GM12878 (cell line): ENCODE data around the gene SPAG6. TPM values are rescaled to one million over a fixed set of nuclear protein-coding genes. Genes with fewer than 3 reads are reported as not detected.

ENCODE experiments used
- ATAC-seq: fragments of 200-7000 bp; cut with Tn5 transposase; 3 replicates; pipeline ENCODE4 v1.9.1; 2020; ENCODE audit warnings: mild to moderate bottlenecking, moderate library complexity
- BruUV-seq: library from RNA; stranded (reverse); fragments of 400-500 nt; replicated peaks from 2 replicates; lab custom pipeline; 2021; lab: Mats Ljungman, UMichigan
- CTCF ChIA-PET: fragments of 300-600 bp; sonication (Branson Sonifier 250); formaldehyde crosslinking; extraction: SDS; loops from one replicate; lab custom pipeline; 2021; ENCODE audit warnings: inconsistent platforms; lab: Yijun Ruan, JAX
- POLR2A ChIA-PET: fragments of 350-600 bp; formaldehyde crosslinking; extraction: SDS; loops from one replicate; lab custom pipeline; 2021; ENCODE audit warnings: inconsistent platforms; lab: Charles Lee
- RAD21 ChIA-PET: fragments of 300-600 bp; sonication (Branson Sonifier 250); formaldehyde crosslinking; loops from one replicate; lab custom pipeline; 2023; ENCODE audit warnings: antibody characterized with exemption; ENCODE audit not compliant: unreplicated experiment; lab: Charles Lee
- SMC1A ChIA-PET: fragments of 300-600 bp; sonication (Branson Sonifier 250); formaldehyde crosslinking; loops from one replicate; lab custom pipeline; 2023; ENCODE audit not compliant: unreplicated experiment, uncharacterized antibody; lab: Charles Lee
- DNase-seq: peaks from one replicate; pipeline ENCODE4 v3.0.0-alpha.2; 2011; ENCODE audit warnings: low read depth, low spot score
- FAIRE-seq: peaks from 3 replicates; lab custom pipeline; 2011; peaks lifted over from hg19 to GRCh38; lab: Jason Lieb, UNC
- H2AFZ ChIP-seq: 2 replicates; pipeline ENCODE4 v1.6.0; 2011; ENCODE audit warnings: low read depth, low read length, control low read depth; ENCODE audit not compliant: control insufficient read depth
- H3K27ac ChIP-seq: 2 replicates; pipeline ENCODE4 v1.5.1; 2011; ENCODE audit warnings: control low read depth; ENCODE audit not compliant: control insufficient read depth, insufficient read depth
- H3K27me3 ChIP-seq, 2 experiments: replicated peaks in 1 of 2; 2 replicates each; pipeline versions ENCODE4 v1.6.0 to v1.6.1; 2011; ENCODE audit warnings: low read length in 1 of 2; ENCODE audit not compliant: control insufficient read depth in 2 of 2, insufficient read depth in 2 of 2
- H3K36me3 ChIP-seq, 2 experiments: 2 replicates each; pipeline ENCODE4 v1.5.1; 2011; ENCODE audit warnings: low read length in 1 of 2; ENCODE audit not compliant: control insufficient read depth in 2 of 2, insufficient read depth in 2 of 2
- H3K4me1 ChIP-seq: 2 replicates; pipeline ENCODE4 v1.6.1; 2011; ENCODE audit warnings: mild to moderate bottlenecking, low read length, moderate library complexity, mixed read lengths; ENCODE audit not compliant: control insufficient read depth, insufficient read depth
- H3K4me2 ChIP-seq: 2 replicates; pipeline ENCODE4 v1.6.0; 2011; ENCODE audit warnings: control low read depth; ENCODE audit not compliant: control insufficient read depth, insufficient read depth
- H3K4me3 ChIP-seq: fragments of 200-600 bp; sonication (generic); 2 replicates; pipeline ENCODE4 v1.5.1; 2016
- H3K79me2 ChIP-seq: 2 replicates; pipeline ENCODE4 v1.6.0; 2011; ENCODE audit warnings: low read length; ENCODE audit not compliant: control insufficient read depth, insufficient read depth
- H3K9ac ChIP-seq: 2 replicates; pipeline ENCODE4 v1.8.0; 2011; ENCODE audit warnings: low read length, control low read depth, mixed read lengths; ENCODE audit not compliant: control insufficient read depth, insufficient read depth
- H3K9me3 ChIP-seq: replicated peaks from 3 replicates; pipeline ENCODE4 v1.5.1; 2011; ENCODE audit warnings: mild to moderate bottlenecking, low read length; ENCODE audit not compliant: control insufficient read depth, insufficient read depth
- H4K20me1 ChIP-seq: 2 replicates; pipeline ENCODE4 v1.6.0; 2011; ENCODE audit not compliant: control insufficient read depth, insufficient read depth
- ATF3 ChIP-seq: IDR thresholded peaks from 2 replicates; pipeline ENCODE4 v1.6.1; 2011; ENCODE audit warnings: low read depth, mild to moderate bottlenecking, low read length, moderate library complexity, borderline replicate concordance; ENCODE audit errors: extremely low read depth
- BHLHE40 ChIP-seq, 2 experiments: fragments of 450-650 bp in 1 of 2; IDR thresholded peaks; 2 replicates each; pipeline ENCODE4 v1.6.1; 2011 to 2017; ENCODE audit warnings: low read depth in 2 of 2, borderline replicate concordance in 1 of 2, improper control_type of control experiment in 1 of 2, low read length in 1 of 2, mild to moderate bottlenecking in 1 of 2
- JUNB ChIP-seq: IDR thresholded peaks from 2 replicates; pipeline ENCODE4 v1.6.1; 2016; ENCODE audit warnings: antibody characterized with exemption, mild to moderate bottlenecking
- MYB ChIP-seq: fragments of 150-350 bp; IDR thresholded peaks from 2 replicates; pipeline ENCODE4 v1.6.1; 2014; ENCODE audit warnings: mild to moderate bottlenecking, low read depth, low read length, borderline replicate concordance
- NBN ChIP-seq: fragments of 450-650 bp; IDR thresholded peaks from 2 replicates; pipeline ENCODE4 v1.6.1; 2016
- NFIC ChIP-seq: IDR thresholded peaks from 2 replicates; pipeline ENCODE4 v1.6.1; 2012; ENCODE audit warnings: low read depth, mild to moderate bottlenecking, inconsistent platforms, low read length, moderate library complexity
- PKNOX1 ChIP-seq: fragments of 450-650 bp; IDR thresholded peaks from 2 replicates; pipeline ENCODE4 v1.6.1; 2016; ENCODE audit warnings: mild to moderate bottlenecking
- RAD51 ChIP-seq: fragments of 450-650 bp; IDR thresholded peaks from 2 replicates; pipeline ENCODE4 v1.6.1; 2016; ENCODE audit warnings: moderate library complexity, mild to moderate bottlenecking, inconsistent platforms
- SPI1 ChIP-seq: IDR thresholded peaks from 2 replicates; pipeline ENCODE4 v1.6.1; 2011; ENCODE audit warnings: low read depth, mild to moderate bottlenecking, low read length, moderate library complexity, borderline replicate concordance; ENCODE audit not compliant: insufficient read depth
- ZBTB4 ChIP-seq: fragments of 450-650 bp; formaldehyde crosslinking; IDR thresholded peaks from 2 replicates; pipeline ENCODE4 v1.4.0; 2022; ENCODE audit warnings: mild to moderate bottlenecking, moderate library complexity
- WGBS: methylation state at CpG from one replicate; pipeline ENCODE4 v1.1.6; 2016; ENCODE audit warnings: low lambda C conversion rate; ENCODE audit not compliant: insufficient replicate concordance, insufficient coverage; ENCODE audit errors: missing lambda C conversion rate; 5-methylcytosine and 5-hydroxymethylcytosine counted together
- in situ Hi-C: fragments of 300-500 bp; cut with MboI; formaldehyde crosslinking; loops from 9 replicates; pipeline ENCODE4 v1.14.3; 2018; ENCODE audit warnings: mixed read lengths
- intact Hi-C: fragments of 100-400 bp; cut with micrococcal nuclease; formaldehyde crosslinking; loops from one replicate; pipeline ENCODE4 v1.14.2; 2022; ENCODE audit not compliant: unreplicated experiment
- polyA plus RNA-seq, 11 experiments: library from polyadenylated mRNA; depleted of rRNA in 4 of 11; unstranded in 6 of 11; stranded (reverse) in 5 of 11; fragments of >200 nt; fragmentation: Nextera tagmentation in 4 of 11; fragmentation: Illumina TruSeq in 1 of 11; extraction: Ambion mirVana in 4 of 11; extraction: Trizol in 1 of 11; gene quantifications; 1 replicate in 1 of 11; 2 replicates in 10 of 11; pipeline versions ENCODE4 v1.2.1 to v1.2.3, GENCODE V29; 2011 to 2016; ENCODE audit warnings: inconsistent platforms in 2 of 11, missing spikeins in 2 of 11, low read depth in 1 of 11
- total RNA-seq, 4 experiments: library from RNA; depleted of rRNA in 3 of 4; stranded (reverse); fragments of >200 nt in 3 of 4; fragmentation: Illumina TruSeq in 1 of 4; extraction: Trizol in 1 of 4; gene quantifications; 2 replicates each; pipeline versions ENCODE4 v1.2.1 to v1.2.3, GENCODE V29; 2013 to 2021

The SPAG6 gene
- total and polyA plus RNA-seq, 10 of the 15 experiments (the other 5 are each of a cell fraction or from before 2014, with no cell fraction given): 0.13 to 0.99 (median 0.40) TPM; not detected in 1

GRCh38 chr10:22314852-22315251 lies 30.4 kb upstream of the SPAG6 start:
- ChIA-PET RAD21 (interaction anchor here (2.7 kb wide), 1 partner anchor 85 kb away, joined by 13 read pairs; no protein-coding TSS in a partner anchor), CTCF (interaction anchor here (0.5 to 1.5 kb wide), 4 partner anchors 77 to 321 kb away, joined by 3 to 5 read pairs (median 4); partner anchors contain the start of gene DNAJC1), POLR2A (interaction anchor here (1.4 to 2.7 kb wide), 2 partner anchors 8 to 85 kb away, joined by 3 to 11 read pairs; no protein-coding TSS in a partner anchor), SMC1A (interaction anchor here (1.0 to 2.6 kb wide), 3 partner anchors 28 to 324 kb away, joined by 3 to 9 read pairs (median 4); no protein-coding TSS in a partner anchor)
- in situ Hi-C loops (loop anchor here (5.0 kb wide), 2 partner anchors 308 to 788 kb away; partner anchors contain the start of gene SKIDA1), intact Hi-C loops (loop anchor here (5.0 to 10.0 kb wide), 4 partner anchors 63 to 820 kb away; partner anchors contain the start of gene PIP4K2A)
- Histone ChIP-seq H3K79me2 (peaks cover 15% of the 10 kb centered on the region), H3K36me3 (no peaks in the 10 kb centered on the region; a peak in 1 of 4 replicates), H3K27ac (no peak overlapping the region), H3K4me1 (peaks cover 15% of the 10 kb centered on the region), H3K4me3 (peak overlapping the region; percentile 95), H4K20me1 (no peaks in the 10 kb centered on the region), H3K4me2 (peak overlapping the region; percentile 84; the same call in 1 of the 2 replicates), H2AFZ (no peak overlapping the region), H3K27me3 (no peaks in the 10 kb centered on the region), H3K9ac (no peak overlapping the region), H3K9me3 (no peaks in the 10 kb centered on the region)
- FAIRE-seq (peak; percentile 70), DNase-seq (no peak), ATAC-seq (no peak)
- 0% methylated on average over 2 of the region's 2 CpGs for WGBS
- TF ChIP-seq BHLHE40 (IDR thresholded peaks at IDR 0.05; ENCODE audit: borderline replicate concordance in 1 of 2, low read depth in 2 of 2, low read length in 1 of 2): peak in 1 of 2 experiments; percentile 34; a peak in 1 of 4 replicates
- TF ChIP-seq ZBTB4 (CRISPR knock-in tag): no peak
- no peak for TF ChIP-seq SPI1
- no peak for TF ChIP-seq MYB
- TF ChIP-seq ATF3: no peak
- 0 out of 2 replicates have a peak, but pooled peaks have one; percentile 16 for TF ChIP-seq JUNB
- TF ChIP-seq NBN: no peak
- no peak for TF ChIP-seq PKNOX1
- TF ChIP-seq RAD51: no peak
- TF ChIP-seq NFIC: no peak
- no TSS peak for BruUV-seq
